ENCODE data around the gene EEF1AKMT1.

GRCh38 chr13:20686863-20687579 lies 86.7 kb downstream of the EEF1AKMT1 start:
- TF ChIP-seq EZH2 (IDR thresholded peaks at IDR 0.05) (no peak), EZH2phosphoT487 (IDR thresholded peaks at IDR 0.05) (no peak)
- TF ChIP-seq, protein P1, sequence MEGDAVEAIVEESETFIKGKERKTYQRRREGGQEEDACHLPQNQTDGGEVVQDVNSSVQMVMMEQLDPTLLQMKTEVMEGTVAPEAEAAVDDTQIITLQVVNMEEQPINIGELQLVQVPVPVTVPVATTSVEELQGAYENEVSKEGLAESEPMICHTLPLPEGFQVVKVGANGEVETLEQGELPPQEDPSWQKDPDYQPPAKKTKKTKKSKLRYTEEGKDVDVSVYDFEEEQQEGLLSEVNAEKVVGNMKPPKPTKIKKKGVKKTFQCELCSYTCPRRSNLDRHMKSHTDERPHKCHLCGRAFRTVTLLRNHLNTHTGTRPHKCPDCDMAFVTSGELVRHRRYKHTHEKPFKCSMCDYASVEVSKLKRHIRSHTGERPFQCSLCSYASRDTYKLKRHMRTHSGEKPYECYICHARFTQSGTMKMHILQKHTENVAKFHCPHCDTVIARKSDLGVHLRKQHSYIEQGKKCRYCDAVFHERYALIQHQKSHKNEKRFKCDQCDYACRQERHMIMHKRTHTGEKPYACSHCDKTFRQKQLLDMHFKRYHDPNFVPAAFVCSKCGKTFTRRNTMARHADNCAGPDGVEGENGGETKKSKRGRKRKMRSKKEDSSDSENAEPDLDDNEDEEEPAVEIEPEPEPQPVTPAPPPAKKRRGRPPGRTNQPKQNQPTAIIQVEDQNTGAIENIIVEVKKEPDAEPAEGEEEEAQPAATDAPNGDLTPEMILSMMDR (IDR thresholded peaks at IDR 0.05): no peak
